SK-N-SH (cell line): ENCODE measurements around the gene MGRN1. TPM values are rescaled to one million over a fixed set of nuclear protein-coding genes. Genes with fewer than 3 reads are reported as not detected.

ENCODE experiments used
- CTCF ChIA-PET: fragments of 300-600, 350-600 bp; formaldehyde crosslinking; extraction: SDS; loops from one replicate; lab custom pipeline; 2021; lab: Yijun Ruan, JAX
- POLR2A ChIA-PET: fragments of 350-600 bp; sonication (Branson Sonifier 250); formaldehyde crosslinking; extraction: SDS; loops from one replicate; lab custom pipeline; 2020; ENCODE audit warnings: antibody characterized with exemption, inconsistent platforms; lab: Yijun Ruan, JAX
- DNase-seq: peaks from one replicate; pipeline ENCODE4 v3.0.0; 2012
- H2AFZ ChIP-seq: fragments of 200-600 bp; sonication (generic); 2 replicates; pipeline ENCODE4 v1.8.1; 2016; ENCODE audit warnings: antibody characterized with exemption, mild to moderate bottlenecking, low read depth
- H3F3A ChIP-seq: fragments of 200-600 bp; sonication (generic); replicated peaks from 2 replicates; pipeline ENCODE3; 2016; ENCODE audit warnings: antibody characterized with exemption, mild to moderate bottlenecking; ENCODE audit not compliant: insufficient read depth
- H3K27ac ChIP-seq, 2 experiments: fragments of 200-500 bp in 1 of 2; fragments of 200-600 bp in 1 of 2; sonication (Bioruptor generic) in 1 of 2; sonication (generic), shearing (Covaris generic) in 1 of 2; 2 replicates each; pipeline versions ENCODE4 v1.5.1 to v1.6.1; 2014 to 2016; ENCODE audit warnings: low read depth in 2 of 2, inconsistent platforms in 1 of 2, low read length in 1 of 2, mild to moderate bottlenecking in 1 of 2, mixed read lengths in 1 of 2
- H3K27me3 ChIP-seq: fragments of 200-600 bp; sonication (generic), shearing (Covaris generic); 2 replicates; pipeline ENCODE4 v1.6.1; 2016; ENCODE audit warnings: mixed run types; ENCODE audit not compliant: insufficient read depth
- H3K36me3 ChIP-seq, 2 experiments: fragments of 200-500 bp in 1 of 2; fragments of 200-600 bp in 1 of 2; sonication (Bioruptor generic) in 1 of 2; sonication (generic) in 1 of 2; replicated peaks in 1 of 2; 2 replicates each; pipeline versions ENCODE3 to v1.5.1; 2014 to 2016; ENCODE audit warnings: low read length in 1 of 2, mild to moderate bottlenecking in 1 of 2; ENCODE audit not compliant: insufficient read depth in 2 of 2, control insufficient read depth in 1 of 2
- H3K4me1 ChIP-seq, 2 experiments: fragments of 200-500 bp in 1 of 2; fragments of 200-600 bp in 1 of 2; sonication (Bioruptor generic) in 1 of 2; sonication (generic), shearing (Covaris generic) in 1 of 2; 2 replicates each; pipeline versions ENCODE4 v1.5.1 to v1.6.1; 2014 to 2016; ENCODE audit warnings: low read depth in 1 of 2, low read length in 1 of 2, mixed run types in 1 of 2; ENCODE audit not compliant: insufficient read depth in 2 of 2, control insufficient read depth in 1 of 2
- H3K4me2 ChIP-seq: fragments of 200-600 bp; sonication (generic), shearing (Covaris generic); 2 replicates; pipeline ENCODE4 v1.6.1; 2017; ENCODE audit warnings: mixed run types
- H3K4me3 ChIP-seq, 2 experiments: fragments of 200-500 bp in 1 of 2; fragments of 200-600 bp in 1 of 2; sonication (Bioruptor generic) in 1 of 2; sonication (generic), shearing (Covaris generic) in 1 of 2; 2 replicates each; pipeline versions ENCODE4 v1.5.1 to v1.8.1; 2014 to 2016; ENCODE audit warnings: low read depth in 2 of 2, inconsistent platforms in 1 of 2, low read length in 1 of 2, mild to moderate bottlenecking in 1 of 2, mixed read lengths in 1 of 2, moderate library complexity in 1 of 2
- H3K79me2 ChIP-seq: fragments of 200-600 bp; sonication (generic); 2 replicates; pipeline ENCODE4 v1.8.1; 2017; ENCODE audit warnings: mild to moderate bottlenecking; ENCODE audit not compliant: insufficient read depth
- H3K9ac ChIP-seq: fragments of 200-600 bp; sonication (generic); 2 replicates; pipeline ENCODE4 v1.6.1; 2017; ENCODE audit warnings: mixed run types
- H3K9me2 ChIP-seq: fragments of 200-600 bp; sonication (generic); 2 replicates; pipeline ENCODE4 v1.6.1; 2017; ENCODE audit warnings: mixed run types
- H3K9me3 ChIP-seq: fragments of 200-600 bp; sonication (generic); 2 replicates; pipeline ENCODE4 v1.6.1; 2017; ENCODE audit warnings: mixed run types, mild to moderate bottlenecking, moderate library complexity
- H4K20me1 ChIP-seq: fragments of 200-600 bp; sonication (generic); 2 replicates; pipeline ENCODE4 v1.6.1; 2017; ENCODE audit warnings: mild to moderate bottlenecking, mixed run types; ENCODE audit not compliant: insufficient read depth
- CTCF ChIP-seq: fragments of 200-600 bp; sonication (generic); IDR thresholded peaks from 2 replicates; pipeline ENCODE4 v1.6.1; 2017; ENCODE audit warnings: antibody characterized with exemption, mild to moderate bottlenecking, moderate library complexity
- ELF1 ChIP-seq: IDR thresholded peaks from 2 replicates; pipeline ENCODE4 v1.4.0; 2012
- FOSL2 ChIP-seq: IDR thresholded peaks from 2 replicates; pipeline ENCODE4 v1.4.0; 2012; ENCODE audit warnings: low read depth, mild to moderate bottlenecking, moderate library complexity, borderline replicate concordance
- GABPA ChIP-seq: IDR thresholded peaks from 2 replicates; pipeline ENCODE4 v1.4.0; 2012; ENCODE audit warnings: low read depth, mild to moderate bottlenecking
- GATA2 ChIP-seq: sonication (generic); formaldehyde crosslinking; IDR thresholded peaks from 2 replicates; pipeline ENCODE4 v1.5.0; 2020; ENCODE audit warnings: mild to moderate bottlenecking, missing genetic modification reagents
- NFIC ChIP-seq: IDR thresholded peaks from 2 replicates; pipeline ENCODE4 v1.4.0; 2012; ENCODE audit warnings: borderline replicate concordance
- NRF1 ChIP-seq: IDR thresholded peaks from 2 replicates; pipeline ENCODE4 v1.6.1; 2012; ENCODE audit warnings: low read depth, mild to moderate bottlenecking, low read length
- PBX3 ChIP-seq: IDR thresholded peaks from 2 replicates; pipeline ENCODE4; 2012
- RAD21 ChIP-seq: IDR thresholded peaks from 2 replicates; pipeline ENCODE4 v1.6.1; 2012; ENCODE audit warnings: mild to moderate bottlenecking, low read length
- RCOR1 ChIP-seq: fragments of 150-350 bp; IDR thresholded peaks from 2 replicates; pipeline ENCODE4 v1.6.1; 2017; ENCODE audit warnings: antibody characterized with exemption, low read length
- SIN3A ChIP-seq: IDR thresholded peaks from 2 replicates; pipeline ENCODE4 v1.6.1; 2012; ENCODE audit warnings: low read depth, mild to moderate bottlenecking, low read length, moderate library complexity, borderline replicate concordance
- USF1 ChIP-seq: IDR thresholded peaks from 2 replicates; pipeline ENCODE4 v1.4.0; 2012; ENCODE audit warnings: low read depth, borderline replicate concordance
- USF2 ChIP-seq: fragments of 150-350 bp; IDR thresholded peaks from 2 replicates; pipeline ENCODE4 v1.6.1; 2017; ENCODE audit warnings: antibody characterized with exemption, low read length, low read depth, borderline replicate concordance
- YY1 ChIP-seq: IDR thresholded peaks from 2 replicates; pipeline ENCODE4 v1.4.0; 2012; ENCODE audit warnings: low read depth, mild to moderate bottlenecking
- WGBS: methylation state at CpG from one replicate; pipeline ENCODE4 v1.1.6; 2017; ENCODE audit warnings: low lambda C conversion rate; 5-methylcytosine and 5-hydroxymethylcytosine counted together
- polyA plus RNA-seq, 3 experiments: library from polyadenylated mRNA; depleted of rRNA; stranded (reverse); fragments of >200 nt; gene quantifications; 2 replicates each; pipeline ENCODE4 v1.2.3, GENCODE V29; 2012
- TF ChIP-seq, protein P1 (sequence below): IDR thresholded peaks from 2 replicates; pipeline ENCODE4 v1.4.0; 2012; ENCODE audit warnings: low read depth, borderline replicate concordance

MGRN1 gene
- polyA plus RNA-seq, 1 of the 3 experiments (the other 2 are of a cell fraction), result 13.3 TPM

DNA sequence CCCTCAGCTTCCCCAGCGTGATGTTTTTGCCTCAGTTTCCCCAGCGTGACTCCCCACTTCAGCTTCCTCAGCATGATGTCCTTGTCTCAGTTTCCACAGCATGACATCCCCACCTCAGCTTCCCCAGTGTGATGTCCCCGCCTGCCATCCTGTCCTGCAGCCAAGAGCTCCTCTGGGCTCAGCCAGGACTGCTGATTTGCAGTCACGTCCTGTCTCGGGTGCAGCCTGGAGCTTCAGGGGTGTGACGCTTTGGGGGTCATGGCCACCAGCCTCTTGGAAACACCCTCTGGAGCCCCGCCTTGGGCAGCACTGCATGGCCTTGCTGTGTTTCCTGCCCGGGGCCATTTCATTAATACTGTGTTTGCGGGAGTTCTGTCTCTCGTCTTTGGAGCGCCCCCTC lies 52.2 kb downstream of the MGRN1 start:
- no peaks in the 10 kb centered on the region for H3K27me3 ChIP-seq
- H2AFZ ChIP-seq, result no peak overlapping the region
- no peak overlapping the region for H3K9ac ChIP-seq
- H3K4me3 ChIP-seq, result no peak overlapping the region
- no peaks in the 10 kb centered on the region for H3F3A ChIP-seq
- H3K9me2 ChIP-seq, result no peaks in the 10 kb centered on the region
- CTCF ChIA-PET, result no interaction called here
- WGBS, result 93% methylated on average over 10 of the region's 11 CpGs
- 0 out of 2 replicates have a peak, but pooled peaks cover 2% of the 10 kb centered on the region for H4K20me1 ChIP-seq
- no peak overlapping the region for H3K27ac ChIP-seq
- no peaks in the 10 kb centered on the region for H3K9me3 ChIP-seq
- no peak for TF ChIP-seq USF2
- no peak for TF ChIP-seq GATA2
- no peak for TF ChIP-seq NRF1
- no peak for TF ChIP-seq NFIC
- no peak for TF ChIP-seq ELF1
- no peak for TF ChIP-seq RCOR1
- no peak for TF ChIP-seq CTCF
- TF ChIP-seq GABPA, result no peak
- no peak for TF ChIP-seq YY1
- TF ChIP-seq, protein P1, sequence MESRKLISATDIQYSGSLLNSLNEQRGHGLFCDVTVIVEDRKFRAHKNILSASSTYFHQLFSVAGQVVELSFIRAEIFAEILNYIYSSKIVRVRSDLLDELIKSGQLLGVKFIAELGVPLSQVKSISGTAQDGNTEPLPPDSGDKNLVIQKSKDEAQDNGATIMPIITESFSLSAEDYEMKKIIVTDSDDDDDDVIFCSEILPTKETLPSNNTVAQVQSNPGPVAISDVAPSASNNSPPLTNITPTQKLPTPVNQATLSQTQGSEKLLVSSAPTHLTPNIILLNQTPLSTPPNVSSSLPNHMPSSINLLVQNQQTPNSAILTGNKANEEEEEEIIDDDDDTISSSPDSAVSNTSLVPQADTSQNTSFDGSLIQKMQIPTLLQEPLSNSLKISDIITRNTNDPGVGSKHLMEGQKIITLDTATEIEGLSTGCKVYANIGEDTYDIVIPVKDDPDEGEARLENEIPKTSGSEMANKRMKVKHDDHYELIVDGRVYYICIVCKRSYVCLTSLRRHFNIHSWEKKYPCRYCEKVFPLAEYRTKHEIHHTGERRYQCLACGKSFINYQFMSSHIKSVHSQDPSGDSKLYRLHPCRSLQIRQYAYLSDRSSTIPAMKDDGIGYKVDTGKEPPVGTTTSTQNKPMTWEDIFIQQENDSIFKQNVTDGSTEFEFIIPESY, result no peak
- TF ChIP-seq RAD21, result no peak
- no peak for TF ChIP-seq PBX3
- TF ChIP-seq FOSL2, result no peak
- no peak for TF ChIP-seq USF1
- no peak for TF ChIP-seq SIN3A
- H3K79me2 ChIP-seq, result no peaks in the 10 kb centered on the region; the same call in 1 of the 2 replicates
- POLR2A ChIA-PET, result no interaction called here
- peaks cover 0 to 4% of the 10 kb centered on the region in 2 experiments; a peak in 1 of 4 replicates for H3K4me1 ChIP-seq
- no peak overlapping the region for H3K4me2 ChIP-seq
- H3K36me3 ChIP-seq, result peaks cover 14 to 15% of the 10 kb centered on the region in 2 experiments
- no peak for DNase-seq
